ENCODE results near the gene IQCF2.
"Not testable (repeated sequence)": the region's sequence is repeated elsewhere in the genome, so short reads cannot be mapped to it uniquely, and the experiment has no call there.

IQCF2 gene

DNA sequence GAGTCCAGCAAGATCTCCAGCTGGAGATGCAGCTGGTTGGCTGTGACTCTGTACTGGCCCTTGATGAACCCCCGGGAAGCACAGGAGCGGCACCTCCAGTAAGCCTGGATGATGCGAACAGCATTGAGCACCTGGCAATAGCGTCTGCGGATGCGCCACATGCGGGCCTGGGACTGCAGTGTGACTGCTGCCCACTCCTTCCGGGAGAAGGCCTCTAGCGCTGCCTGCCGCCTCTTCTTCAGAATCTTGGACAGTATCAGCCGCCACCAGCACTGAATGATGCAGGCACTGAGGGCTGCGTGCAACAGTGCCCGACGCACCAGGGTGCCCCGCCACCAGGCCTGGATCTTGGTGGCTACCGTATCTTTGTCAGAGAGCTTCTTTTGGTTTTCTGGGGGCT is 33.5 kb downstream of the IQCF2 start:
- Histone ChIP-seq H3K4me1 (ENCODE audit: low read length) (no peaks in the 10 kb centered on the region), H3K4me3 (ENCODE audit: low read length) (no peak overlapping the region)

DNA sequence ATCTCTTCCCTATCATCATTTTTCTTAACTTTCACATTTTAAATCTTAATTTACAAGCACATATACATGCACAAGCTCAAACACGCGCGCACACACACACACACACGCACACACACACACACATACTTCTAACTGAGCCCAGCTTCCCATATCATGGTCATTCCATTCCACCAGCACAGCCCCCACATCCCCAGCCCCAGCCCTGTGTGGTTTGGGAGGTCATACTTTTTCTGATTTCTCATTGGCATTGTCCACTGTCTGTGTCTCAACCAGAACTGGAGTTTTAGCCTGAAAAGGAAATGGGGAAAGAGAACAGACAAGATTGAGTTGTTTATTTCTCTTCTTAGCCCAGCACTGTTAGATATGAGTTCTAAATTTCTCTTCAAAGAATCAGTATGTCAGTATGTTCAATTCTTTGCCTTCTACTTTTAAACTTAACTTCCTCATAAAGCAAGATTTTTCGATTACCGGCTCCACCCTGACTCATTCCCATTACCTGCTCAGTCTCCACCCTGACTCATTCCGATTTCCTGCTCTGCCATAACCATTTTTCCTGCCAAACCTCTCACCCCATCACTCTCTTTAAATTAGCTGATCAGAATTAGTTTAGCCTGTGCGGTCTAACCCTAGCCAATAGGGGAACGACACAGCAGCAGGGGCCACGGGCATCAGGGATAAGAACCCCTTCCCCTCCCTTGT is 35.3 kb downstream of the IQCF2 start:
- H2AFZ ChIP-seq (ENCODE audit: low read depth, low read length), result no peak overlapping the region
- no peaks in the 10 kb centered on the region for H3K4me1 ChIP-seq (ENCODE audit: low read length)
- no peak overlapping the region for H3K27ac ChIP-seq (ENCODE audit: low read length)
- TF ChIP-seq, protein P1, sequence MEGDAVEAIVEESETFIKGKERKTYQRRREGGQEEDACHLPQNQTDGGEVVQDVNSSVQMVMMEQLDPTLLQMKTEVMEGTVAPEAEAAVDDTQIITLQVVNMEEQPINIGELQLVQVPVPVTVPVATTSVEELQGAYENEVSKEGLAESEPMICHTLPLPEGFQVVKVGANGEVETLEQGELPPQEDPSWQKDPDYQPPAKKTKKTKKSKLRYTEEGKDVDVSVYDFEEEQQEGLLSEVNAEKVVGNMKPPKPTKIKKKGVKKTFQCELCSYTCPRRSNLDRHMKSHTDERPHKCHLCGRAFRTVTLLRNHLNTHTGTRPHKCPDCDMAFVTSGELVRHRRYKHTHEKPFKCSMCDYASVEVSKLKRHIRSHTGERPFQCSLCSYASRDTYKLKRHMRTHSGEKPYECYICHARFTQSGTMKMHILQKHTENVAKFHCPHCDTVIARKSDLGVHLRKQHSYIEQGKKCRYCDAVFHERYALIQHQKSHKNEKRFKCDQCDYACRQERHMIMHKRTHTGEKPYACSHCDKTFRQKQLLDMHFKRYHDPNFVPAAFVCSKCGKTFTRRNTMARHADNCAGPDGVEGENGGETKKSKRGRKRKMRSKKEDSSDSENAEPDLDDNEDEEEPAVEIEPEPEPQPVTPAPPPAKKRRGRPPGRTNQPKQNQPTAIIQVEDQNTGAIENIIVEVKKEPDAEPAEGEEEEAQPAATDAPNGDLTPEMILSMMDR (IDR thresholded peaks at IDR 0.05; ENCODE audit: low read depth, low read length), result no peak
- TF ChIP-seq EZH2phosphoT487 (IDR thresholded peaks at IDR 0.05; ENCODE audit: low read depth), result no peak
- no peak overlapping the region for H3K4me3 ChIP-seq (ENCODE audit: low read length)
- H4K20me1 ChIP-seq (ENCODE audit: insufficient read depth, low read length), result no peaks in the 10 kb centered on the region
- H3K27me3 ChIP-seq (ENCODE audit: low read depth, low read length), result peaks cover 30% of the 10 kb centered on the region
- no peaks in the 10 kb centered on the region for H3K79me2 ChIP-seq (ENCODE audit: low read length)
- no peak overlapping the region for H3K9ac ChIP-seq (ENCODE audit: low read length)
- H3K9me3 ChIP-seq (ENCODE audit: insufficient read depth, low read length), result no peaks in the 10 kb centered on the region
- no peaks in the 10 kb centered on the region for H3K36me3 ChIP-seq (replicated peaks; ENCODE audit: low read depth, low read length)
- H3K4me2 ChIP-seq (ENCODE audit: low read length), result no peak overlapping the region

More for the DNA sequence above, 33.5 kb downstream of the IQCF2 start:
- Histone ChIP-seq H3K36me3 (replicated peaks; ENCODE audit: low read depth, low read length) (no peaks in the 10 kb centered on the region), H4K20me1 (ENCODE audit: insufficient read depth, low read length) (no peaks in the 10 kb centered on the region), H3K27ac (ENCODE audit: low read length) (no peak overlapping the region), H3K4me2 (ENCODE audit: low read length) (no peak overlapping the region), H3K9ac (ENCODE audit: low read length) (no peak overlapping the region), H2AFZ (ENCODE audit: low read depth, low read length) (no peak overlapping the region), H3K79me2 (ENCODE audit: low read length) (no peaks in the 10 kb centered on the region), H3K27me3 (ENCODE audit: low read depth, low read length) (peaks cover 22% of the 10 kb centered on the region; the same call in 1 of the 2 replicates), H3K9me3 (ENCODE audit: insufficient read depth, low read length) (no peaks in the 10 kb centered on the region)
- no peak for TF ChIP-seq EZH2phosphoT487 (IDR thresholded peaks at IDR 0.05; ENCODE audit: low read depth)
- TF ChIP-seq, protein P1 (IDR thresholded peaks at IDR 0.05; ENCODE audit: low read depth, low read length), result no peak

DNA sequence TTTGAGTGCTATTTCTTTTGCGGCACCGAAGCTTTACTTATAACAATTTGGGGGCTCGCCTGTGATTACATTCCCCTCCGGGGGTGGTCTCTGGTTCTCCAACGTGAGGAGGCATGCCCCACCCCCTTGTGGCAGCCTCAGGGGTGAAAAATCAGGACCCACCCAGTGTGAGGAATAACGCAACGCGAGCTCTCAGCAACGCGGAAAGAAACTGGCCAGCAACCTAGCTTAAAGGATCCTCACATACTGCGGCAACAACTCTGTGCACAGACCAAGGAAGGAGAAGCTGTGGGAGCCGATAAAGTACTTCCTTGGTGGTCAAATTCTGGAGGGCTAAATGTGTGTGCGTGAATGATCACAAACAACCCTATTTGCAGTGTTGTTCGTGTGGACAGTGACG is 36.0 kb downstream of the IQCF2 start:
- Histone ChIP-seq H3K27ac (ENCODE audit: low read length) (no peak overlapping the region), H3K4me1 (ENCODE audit: low read length) (no peaks in the 10 kb centered on the region), H3K4me2 (ENCODE audit: low read length) (no peak overlapping the region), H3K9ac (ENCODE audit: low read length) (no peak overlapping the region), H3K79me2 (ENCODE audit: low read length) (no peaks in the 10 kb centered on the region), H2AFZ (ENCODE audit: low read depth, low read length) (no peak overlapping the region), H3K9me3 (ENCODE audit: insufficient read depth, low read length) (no peaks in the 10 kb centered on the region), H4K20me1 (ENCODE audit: insufficient read depth, low read length) (no peaks in the 10 kb centered on the region), H3K36me3 (replicated peaks; ENCODE audit: low read depth, low read length) (no peaks in the 10 kb centered on the region), H3K27me3 (ENCODE audit: low read depth, low read length) (peaks cover 34% of the 10 kb centered on the region), H3K4me3 (ENCODE audit: low read length) (no peak overlapping the region)
- TF ChIP-seq, protein P1 (IDR thresholded peaks at IDR 0.05; ENCODE audit: low read depth, low read length), result no peak
- TF ChIP-seq EZH2phosphoT487 (IDR thresholded peaks at IDR 0.05; ENCODE audit: low read depth), result no peak

DNA sequence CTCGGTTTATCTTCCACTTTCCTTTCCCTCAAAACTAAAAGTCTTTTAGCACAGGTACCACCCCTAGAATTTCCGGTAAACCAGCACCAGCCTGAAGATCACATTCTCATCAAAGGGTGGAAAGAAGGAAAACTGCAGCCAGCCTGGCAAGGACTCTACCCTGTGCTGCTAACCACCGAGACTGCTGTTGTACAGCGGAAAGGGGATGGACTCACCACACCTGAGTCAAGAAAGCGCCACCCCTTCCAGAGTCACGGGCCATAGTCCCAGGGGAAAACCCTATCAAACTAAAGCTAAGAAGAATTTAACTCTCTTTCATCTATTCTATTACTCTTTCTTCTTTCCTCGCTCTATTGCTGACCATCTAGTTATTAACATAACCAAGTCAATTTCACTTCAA is 38.6 kb downstream of the IQCF2 start:
- not testable (repeated sequence) for H2AFZ ChIP-seq (ENCODE audit: low read depth, low read length); H3K4me2 ChIP-seq (ENCODE audit: low read length); H3K79me2 ChIP-seq (ENCODE audit: low read length); H3K4me3 ChIP-seq (ENCODE audit: low read length); H3K4me1 ChIP-seq (ENCODE audit: low read length); H3K36me3 ChIP-seq (replicated peaks; ENCODE audit: low read depth, low read length); H3K9ac ChIP-seq (ENCODE audit: low read length); H4K20me1 ChIP-seq (ENCODE audit: insufficient read depth, low read length); H3K27ac ChIP-seq (ENCODE audit: low read length); H3K9me3 ChIP-seq (ENCODE audit: insufficient read depth, low read length)
- H3K27me3 ChIP-seq (ENCODE audit: low read depth, low read length), result peaks cover 28% of the 10 kb centered on the region

DNA sequence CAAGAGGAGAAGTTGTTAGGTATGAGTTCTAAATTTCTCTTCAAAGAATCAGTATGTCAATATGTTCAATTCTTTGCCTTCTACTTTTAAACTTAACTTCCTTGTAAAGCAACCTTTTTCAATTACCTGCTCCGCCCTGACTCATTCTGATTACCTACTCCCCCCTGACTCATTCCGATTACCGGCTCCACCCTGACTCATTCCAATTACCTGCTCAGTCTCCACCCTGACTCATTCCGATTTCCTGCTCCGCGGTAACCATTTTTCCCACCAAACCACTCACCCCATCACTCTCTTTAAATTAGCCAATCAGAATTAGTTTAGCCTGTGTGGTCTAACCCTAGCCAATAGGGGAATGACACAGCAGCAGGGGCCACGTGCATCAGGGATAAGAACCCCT is 40.9 kb downstream of the IQCF2 start:
- not testable (repeated sequence) for H4K20me1 ChIP-seq (ENCODE audit: insufficient read depth, low read length); H3K4me1 ChIP-seq (ENCODE audit: low read length); H3K36me3 ChIP-seq (replicated peaks; ENCODE audit: low read depth, low read length); H3K27ac ChIP-seq (ENCODE audit: low read length); H3K4me3 ChIP-seq (ENCODE audit: low read length); H3K4me2 ChIP-seq (ENCODE audit: low read length); H3K9ac ChIP-seq (ENCODE audit: low read length); H2AFZ ChIP-seq (ENCODE audit: low read depth, low read length); H3K79me2 ChIP-seq (ENCODE audit: low read length); H3K9me3 ChIP-seq (ENCODE audit: insufficient read depth, low read length)
- H3K27me3 ChIP-seq (ENCODE audit: low read depth, low read length), result peaks cover 28% of the 10 kb centered on the region

Measured in OCI-LY3 (cell line).